Measurements from ENCODE around the gene FOSB. TPM values are rescaled to one million over a fixed set of nuclear protein-coding genes. Genes with fewer than 3 reads are reported as not detected.
A peak's percentile ranks its signal among the peaks of the same experiment; 100 is the strongest.

FOSB gene
- total RNA-seq, 1 experiment from 2014 or later: 2.3 TPM

DNA sequence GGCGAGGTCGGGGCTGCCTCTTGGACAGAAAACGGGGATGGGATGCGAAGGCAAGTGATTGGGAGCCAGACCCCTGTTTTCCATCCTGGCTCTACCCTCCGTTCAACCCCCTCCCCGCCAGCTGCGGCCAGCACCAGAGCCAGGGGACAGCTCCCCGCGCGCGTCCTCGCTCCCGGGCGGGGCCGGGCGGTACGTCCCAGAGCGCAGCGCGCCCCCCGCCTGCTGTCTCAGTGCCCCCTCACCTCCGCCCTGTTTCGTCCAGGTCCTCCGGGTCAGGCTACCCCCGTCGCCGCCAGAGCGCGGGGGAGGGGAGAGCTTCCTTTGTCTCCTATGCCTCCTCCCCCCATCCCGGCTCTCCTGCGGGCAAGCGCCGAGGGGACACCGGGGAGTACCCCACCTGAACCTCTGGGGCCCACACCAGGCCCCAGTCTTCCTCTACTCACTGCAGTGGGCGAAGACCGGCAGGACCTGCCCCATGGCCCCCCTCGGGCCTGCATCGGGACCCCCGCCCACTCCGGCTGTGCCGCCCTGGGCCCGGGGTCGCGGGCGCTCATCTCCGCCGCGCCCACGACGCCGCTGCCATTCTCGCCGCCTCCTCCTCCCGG lies 28.7 kb downstream of the FOSB start (continued):
- TF ChIP-seq NR3C1 (CRISPR knock-in tag; conservative IDR thresholded peaks at IDR 0.05; ENCODE audit: low read depth): no peak
- TF ChIP-seq ZNF281 (CRISPR knock-in tag; IDR thresholded peaks at IDR 0.05): peak; percentile 88
- TF ChIP-seq MAX (CRISPR knock-in tag; IDR thresholded peaks at IDR 0.05): peak; percentile 66; the same call in 1 of the 2 replicates
- TF ChIP-seq TEAD4 (CRISPR knock-in tag; IDR thresholded peaks at IDR 0.05): peak; percentile 80
- TF ChIP-seq STAT6 (CRISPR knock-in tag; conservative IDR thresholded peaks at IDR 0.05; ENCODE audit: low read depth): no peak
- TF ChIP-seq TEAD1 (CRISPR knock-in tag; IDR thresholded peaks at IDR 0.05): peak; percentile 94
- TF ChIP-seq ARID4B (CRISPR knock-in tag; IDR thresholded peaks at IDR 0.05; ENCODE audit: borderline replicate concordance): peak; percentile 97
- peak; percentile 79; the same call in 1 of the 2 replicates for TF ChIP-seq E2F5 (CRISPR knock-in tag; IDR thresholded peaks at IDR 0.05)
- TF ChIP-seq SP1 (CRISPR knock-in tag; conservative IDR thresholded peaks at IDR 0.05): peak; percentile 60

- ChIA-PET POLR2A (interaction anchor here (0.6 to 3.6 kb wide), 3 partner anchors 10 to 701 kb away, joined by 3 to 33 read pairs (median 4); partner anchors contain the start of gene VASP), CTCF (interaction anchor here (0.8 to 9.1 kb wide), 11 partner anchors 8 to 270 kb away, joined by 3 to 145 read pairs (median 4); no protein-coding TSS in a partner anchor)
- no peak for TF ChIP-seq AFF4 (CRISPR knock-in tag; IDR thresholded peaks at IDR 0.05; ENCODE audit: borderline replicate concordance)
- TF ChIP-seq ZNF121 (CRISPR knock-in tag; IDR thresholded peaks at IDR 0.05): peak; percentile 12; the same call in 1 of the 2 replicates
- Mint-ChIP-seq H3K36me3 (peaks cover 3% of the 10 kb centered on the region; the same call in 1 of the 2 replicates), H3K27me3 (ENCODE audit: low read depth) (peaks cover 39% of the 10 kb centered on the region), H3K4me3 (peak overlapping the region; percentile 73), H3K27ac (peak overlapping the region; percentile 76), H3K4me1 (peaks cover 45% of the 10 kb centered on the region), H3K9me3 (no peaks in the 10 kb centered on the region)
- DNase-seq (ENCODE audit: low spot score) (peak; percentile 54), ATAC-seq (no peak)
Measured at GRCh38 chr19:45497791-45498190, 30.0 kb downstream of the FOSB start.
